H9 (cell line): ENCODE measurements around the gene STK17B. TPM values are rescaled to one million over a fixed set of nuclear protein-coding genes. Genes with fewer than 3 reads are reported as not detected.

ENCODE experiments used
- DNase-seq: peaks from one replicate; pipeline ENCODE4 v3.0.0-alpha.2; 2017
- H2AFZ ChIP-seq: one replicate; pipeline ENCODE4 v1.6.1; 2013; ENCODE audit warnings: mild to moderate bottlenecking, low read length, control low read depth, moderate library complexity
- H2AK5ac ChIP-seq: 2 replicates; pipeline ENCODE4 v1.6.1; 2013; ENCODE audit warnings: low read length, control low read depth, mixed read lengths; ENCODE audit not compliant: insufficient read length
- H2BK120ac ChIP-seq: one replicate; pipeline ENCODE4 v1.6.1; 2013; ENCODE audit warnings: low read depth, mild to moderate bottlenecking, low read length, control low read depth, inconsistent platforms; ENCODE audit not compliant: poor library complexity, severe bottlenecking
- H2BK12ac ChIP-seq: 2 replicates; pipeline ENCODE4 v1.6.1; 2013; ENCODE audit warnings: low read length, control low read depth, mixed read lengths, low read depth; ENCODE audit not compliant: insufficient read length
- H2BK15ac ChIP-seq: 2 replicates; pipeline ENCODE4 v1.6.1; 2013; ENCODE audit warnings: low read depth, low read length, control low read depth
- H2BK20ac ChIP-seq: one replicate; pipeline ENCODE4 v1.6.1; 2013; ENCODE audit warnings: low read depth, mild to moderate bottlenecking, low read length, control low read depth, inconsistent platforms; ENCODE audit not compliant: poor library complexity, severe bottlenecking
- H2BK5ac ChIP-seq: 2 replicates; pipeline ENCODE4 v1.6.1; 2013; ENCODE audit warnings: low read length, control low read depth, mixed read lengths; ENCODE audit not compliant: insufficient read length
- H3K14ac ChIP-seq: 2 replicates; pipeline ENCODE4 v1.6.1; 2013; ENCODE audit warnings: low read length, control low read depth; ENCODE audit not compliant: insufficient read depth
- H3K18ac ChIP-seq: 2 replicates; pipeline ENCODE4 v1.6.1; 2013; ENCODE audit warnings: low read depth, mild to moderate bottlenecking, mixed read lengths, low read length, control low read depth; ENCODE audit not compliant: insufficient read length
- H3K23ac ChIP-seq: 2 replicates; pipeline ENCODE4 v1.6.1; 2013; ENCODE audit warnings: low read length, control low read depth, mixed read lengths, low read depth; ENCODE audit not compliant: insufficient read length
- H3K23me2 ChIP-seq: 2 replicates; pipeline ENCODE4 v1.6.1; 2013; ENCODE audit warnings: low read depth, mild to moderate bottlenecking, mixed read lengths, low read length, control low read depth; ENCODE audit not compliant: insufficient read length, poor library complexity, severe bottlenecking
- H3K27ac ChIP-seq: 2 replicates; pipeline ENCODE4 v1.5.1; 2013; ENCODE audit warnings: low read length, control low read depth, mixed read lengths, low read depth; ENCODE audit not compliant: insufficient read length
- H3K27me3 ChIP-seq: 2 replicates; pipeline ENCODE4 v1.6.1; 2013; ENCODE audit warnings: low read length, control low read depth, inconsistent platforms; ENCODE audit not compliant: insufficient read depth
- H3K4ac ChIP-seq: 2 replicates; pipeline ENCODE4 v1.6.1; 2013; ENCODE audit warnings: low read depth, mild to moderate bottlenecking, control low read depth, inconsistent platforms, low read length, moderate library complexity
- H3K4me1 ChIP-seq: 2 replicates; pipeline ENCODE4 v1.6.1; 2013; ENCODE audit warnings: low read length, control low read depth, inconsistent platforms; ENCODE audit not compliant: insufficient read depth
- H3K4me2 ChIP-seq: 2 replicates; pipeline ENCODE4 v1.6.1; 2013; ENCODE audit warnings: low read length, control low read depth, mixed read lengths; ENCODE audit not compliant: insufficient read length, insufficient read depth
- H3K56ac ChIP-seq: 2 replicates; pipeline ENCODE4 v1.6.1; 2013; ENCODE audit warnings: low read depth, mild to moderate bottlenecking, mixed read lengths, low read length, control low read depth; ENCODE audit not compliant: insufficient read length
- H3K79me1 ChIP-seq: 2 replicates; pipeline ENCODE4 v1.6.1; 2013; ENCODE audit warnings: low read depth, mild to moderate bottlenecking, moderate library complexity, low read length, control low read depth, inconsistent platforms; ENCODE audit not compliant: insufficient read depth, poor library complexity, severe bottlenecking
- H3K79me2 ChIP-seq: 2 replicates; pipeline ENCODE4 v1.6.1; 2013; ENCODE audit warnings: low read length, control low read depth, inconsistent platforms; ENCODE audit not compliant: insufficient read depth
- H3K9ac ChIP-seq: 2 replicates; pipeline ENCODE4 v1.6.1; 2013; ENCODE audit warnings: low read length, control low read depth, mixed read lengths; ENCODE audit not compliant: insufficient read length; ENCODE audit errors: extremely low read depth
- H3K9me3 ChIP-seq: one replicate; pipeline ENCODE4 v1.6.1; 2013; ENCODE audit warnings: low read depth, low read length, inconsistent platforms; ENCODE audit not compliant: control insufficient read depth
- H3T11ph ChIP-seq: one replicate; pipeline ENCODE4 v1.6.1; 2013; ENCODE audit warnings: mild to moderate bottlenecking, low read length, control low read depth, inconsistent platforms
- H4K20me1 ChIP-seq: one replicate; pipeline ENCODE4 v1.6.1; 2013; ENCODE audit not compliant: control insufficient read depth, insufficient read length, insufficient read depth
- H4K5ac ChIP-seq: 2 replicates; pipeline ENCODE4 v1.6.1; 2013; ENCODE audit warnings: low read depth, mild to moderate bottlenecking, mixed read lengths, low read length, control low read depth; ENCODE audit not compliant: insufficient read length
- H4K8ac ChIP-seq: replicated peaks from 2 replicates; pipeline ENCODE4 v1.6.1; 2013; ENCODE audit warnings: low read length, control low read depth, mixed read lengths, low read depth; ENCODE audit not compliant: insufficient read length
- H4K91ac ChIP-seq: 2 replicates; pipeline ENCODE4 v1.6.1; 2013; ENCODE audit warnings: low read depth, mild to moderate bottlenecking, moderate library complexity, mixed read lengths, low read length, control low read depth; ENCODE audit not compliant: insufficient read length
- H3K27ac Mint-ChIP-seq, 3 experiments: 2 replicates in 2 of 3; 3 replicates in 1 of 3; pipeline ENCODE4 v1.8.0; 2020 to 2021; ENCODE audit warnings: mixed read lengths in 3 of 3, mild to moderate bottlenecking in 1 of 3, moderate library complexity in 1 of 3
- H3K27me3 Mint-ChIP-seq: 2 replicates; pipeline ENCODE4 v1.8.0; 2021; ENCODE audit warnings: low read depth, mild to moderate bottlenecking, moderate library complexity, mixed read lengths
- H3K36me3 Mint-ChIP-seq, 3 experiments: 2 replicates in 2 of 3; 3 replicates in 1 of 3; pipeline ENCODE4 v1.8.0; 2020 to 2021; ENCODE audit warnings: low read depth in 3 of 3, mixed read lengths in 3 of 3; ENCODE audit not compliant: insufficient read depth in 1 of 3
- H3K4me1 Mint-ChIP-seq, 2 experiments: 2 replicates each; pipeline ENCODE4 v1.8.0; 2020; ENCODE audit warnings: mixed read lengths in 2 of 2
- H3K4me3 Mint-ChIP-seq, 2 experiments: 2 replicates in 1 of 2; 3 replicates in 1 of 2; pipeline ENCODE4 v1.8.0; 2020 to 2021; ENCODE audit warnings: mild to moderate bottlenecking in 2 of 2, mixed read lengths in 2 of 2, moderate library complexity in 1 of 2
- H3K9me3 Mint-ChIP-seq, 2 experiments: 2 replicates in 1 of 2; 3 replicates in 1 of 2; pipeline ENCODE4 v1.8.0; 2020; ENCODE audit warnings: mild to moderate bottlenecking in 2 of 2, mixed read lengths in 2 of 2, moderate library complexity in 1 of 2
- CTCF ChIP-seq: fragments of 200-600 bp; sonication (generic); conservative IDR thresholded peaks from 3 replicates; pipeline ENCODE4 v1.8.0; 2021; ENCODE audit warnings: antibody characterized with exemption, mild to moderate bottlenecking
- WGBS: extraction: QIAGEN DNeasy Blood & Tissue Kit; methylation state at CpG from one replicate; pipeline ENCODE4 v1.1.7; 2013; ENCODE audit warnings: missing lambda C conversion rate, low lambda C conversion rate, mixed read lengths; ENCODE audit not compliant: insufficient read length; ENCODE audit errors: extremely low coverage; 5-methylcytosine and 5-hydroxymethylcytosine counted together
- total RNA-seq: library from RNA; stranded (reverse); gene quantifications from 2 replicates; pipeline ENCODE4 v1.2.1, GENCODE V29; 2021

STK17B gene
- total RNA-seq, 1 experiment from 2014 or later: 6.1 TPM

GRCh38 chr2:196086517-196087368 lies 84.6 kb downstream of the STK17B start:
- no peaks in the 10 kb centered on the region for H3K9me3 ChIP-seq
- H4K91ac ChIP-seq: no peak overlapping the region
- no peak overlapping the region for H2BK120ac ChIP-seq
- no peak overlapping the region for H3K14ac ChIP-seq
- H3K9ac ChIP-seq: no peak overlapping the region
- H4K5ac ChIP-seq: no peak overlapping the region
- no peaks in the 10 kb centered on the region for H3K27me3 ChIP-seq
- H3K4me2 ChIP-seq: no peak overlapping the region
- no peak overlapping the region for H3K4me3 Mint-ChIP-seq
- no peak overlapping the region for H2BK15ac ChIP-seq
- H3K9me3 Mint-ChIP-seq: peaks cover 42 to 44% of the 10 kb centered on the region in 2 experiments
- H2AFZ ChIP-seq: no peak overlapping the region
- H2BK5ac ChIP-seq: no peak overlapping the region
- H3K4me1 Mint-ChIP-seq: no peaks in the 10 kb centered on the region
- no CpG with 5 or more reads among the region's 7 CpGs for WGBS
- H3K27me3 Mint-ChIP-seq: peaks cover 1% of the 10 kb centered on the region
- H3K79me2 ChIP-seq: no peaks in the 10 kb centered on the region
- H3K18ac ChIP-seq: no peak overlapping the region
- no peak overlapping the region for H2BK12ac ChIP-seq
- no peak overlapping the region for H3K27ac ChIP-seq
- H3T11ph ChIP-seq: no peak overlapping the region
- H3K23me2 ChIP-seq: no peaks in the 10 kb centered on the region
- no peak overlapping the region for H3K4ac ChIP-seq
- no peak overlapping the region for H3K56ac ChIP-seq
- no peaks in the 10 kb centered on the region for H3K4me1 ChIP-seq
- no peak overlapping the region for H2AK5ac ChIP-seq
- no peaks in the 10 kb centered on the region for H4K20me1 ChIP-seq
- H2BK20ac ChIP-seq: no peak overlapping the region
- H3K36me3 Mint-ChIP-seq: peaks cover 24 to 45% (median 32%) of the 10 kb centered on the region in 3 experiments
- H4K8ac ChIP-seq: no peak overlapping the region
- H3K23ac ChIP-seq: no peak overlapping the region
- H3K27ac Mint-ChIP-seq: no peak overlapping the region; a peak in 1 of 7 replicates
- H3K79me1 ChIP-seq: no peaks in the 10 kb centered on the region
- no peak for TF ChIP-seq CTCF
- DNase-seq: no peak
